ENCODE results near the gene NRL. TPM values are rescaled to one million over a fixed set of nuclear protein-coding genes. Genes with fewer than 3 reads are reported as not detected.
A peak's percentile ranks its signal among the peaks of the same experiment; 100 is the strongest.
"Not testable (repeated sequence)": the region's sequence is repeated elsewhere in the genome, so short reads cannot be mapped to it uniquely, and the experiment has no call there.

NRL gene
- total RNA-seq, 1 donor from 2014 or later = 2.0 TPM

- H3K9me3 ChIP-seq = no peaks in the 10 kb centered on the region
- peaks cover 5% of the 10 kb centered on the region for H3K27me3 ChIP-seq (ENCODE audit: low read depth)
- DNase-seq (no peak), ATAC-seq (no peak)
- TF ChIP-seq CTCF (IDR thresholded peaks at IDR 0.05) = no peak
- no peaks in the 10 kb centered on the region for H3K36me3 ChIP-seq
- H3K4me1 ChIP-seq = peaks cover 15% of the 10 kb centered on the region
- intact Hi-C loops (cut with DNase I) = no loop called here
- H3K27ac ChIP-seq = no peak overlapping the region
- H3K4me3 ChIP-seq = peak overlapping the region; percentile 68
Measured at GRCh38 chr14:24052656-24053547, 61.8 kb downstream of the NRL start.

GRCh38 chr14:24051789-24052655, 62.7 kb downstream of the NRL start, which contains the start of gene CARMIL3:
Gene CARMIL3, plus strand, starts transcription at chr14:24052009. Its CDS starts 145 bp downstream, at chr14:24052154.
- Histone ChIP-seq H3K4me3 (peak within 1 kb of the TSS; percentile 68), H3K9me3 (no peaks in the 10 kb centered on the region), H3K4me1 (peaks cover 15% of the 10 kb centered on the region), H3K27ac (peak within 1 kb of the TSS; percentile 68), H3K36me3 (no peaks in the 10 kb centered on the region), H3K27me3 (ENCODE audit: low read depth) (peaks cover 5% of the 10 kb centered on the region)
- intact Hi-C loops (cut with DNase I) = no loop called here
- TF ChIP-seq CTCF (IDR thresholded peaks at IDR 0.05) = no peak
- ATAC-seq = peak; percentile 91 to 94
- peak; percentile 85 for DNase-seq

- intact Hi-C loops (cut with DNase I) = no loop called here
- no peak for DNase-seq
Measured at GRCh38 chr14:24051176-24051788, 63.5 kb downstream of the NRL start.

GRCh38 chr14:24050753-24051152, 64.0 kb downstream of the NRL start:
- ATAC-seq; H3K4me3 ChIP-seq; intact Hi-C loops (cut with DNase I): not testable (repeated sequence)

More at GRCh38 chr14:24051176-24051788, 63.5 kb downstream of the NRL start:
- no peaks in the 10 kb centered on the region for H3K36me3 ChIP-seq
- H3K4me3 ChIP-seq = peak overlapping the region; percentile 68
- peak overlapping the region; percentile 68 for H3K27ac ChIP-seq
- TF ChIP-seq CTCF (IDR thresholded peaks at IDR 0.05) = no peak
- peaks cover 15% of the 10 kb centered on the region for H3K4me1 ChIP-seq
- H3K9me3 ChIP-seq = no peaks in the 10 kb centered on the region
- ATAC-seq = peak; percentile 6 to 25
- H3K27me3 ChIP-seq (ENCODE audit: low read depth) = peaks cover 5% of the 10 kb centered on the region

GRCh38 chr14:24049002-24049401, 65.7 kb downstream of the NRL start:
- intact Hi-C loops (cut with DNase I); H3K27me3 ChIP-seq (ENCODE audit: low read depth); ATAC-seq; H3K27ac ChIP-seq; H3K4me3 ChIP-seq; H3K9me3 ChIP-seq; H3K36me3 ChIP-seq; DNase-seq: not testable (repeated sequence)
- H3K4me1 ChIP-seq = peaks cover 15% of the 10 kb centered on the region

More at GRCh38 chr14:24050753-24051152, 64.0 kb downstream of the NRL start:
- not testable (repeated sequence) for H3K27me3 ChIP-seq (ENCODE audit: low read depth); DNase-seq; H3K27ac ChIP-seq; H3K9me3 ChIP-seq; H3K36me3 ChIP-seq
- peaks cover 15% of the 10 kb centered on the region for H3K4me1 ChIP-seq

GRCh38 chr14:24042746-24043145, 72.0 kb downstream of the NRL start:
- TF ChIP-seq CTCF (IDR thresholded peaks at IDR 0.05) = no peak
- Histone ChIP-seq H3K4me1 (no peaks in the 10 kb centered on the region), H3K36me3 (no peaks in the 10 kb centered on the region), H3K4me3 (no peak overlapping the region), H3K9me3 (no peaks in the 10 kb centered on the region), H3K27me3 (ENCODE audit: low read depth) (no peaks in the 10 kb centered on the region), H3K27ac (no peak overlapping the region)
- ATAC-seq = no peak
- intact Hi-C loops (cut with DNase I) = no loop called here
- no peak for DNase-seq

Measured in lower lobe of right lung (tissue), 2 donors.